ENCODE data around the gene TMEM117. TPM values are rescaled to one million over a fixed set of nuclear protein-coding genes. Genes with fewer than 3 reads are reported as not detected.
"Not testable (repeated sequence)": the region's sequence is repeated elsewhere in the genome, so short reads cannot be mapped to it uniquely, and the experiment has no call there.

Gene TMEM117
- total and polyA plus RNA-seq, 8 donors = 1.9 to 52.5 (median 8.0) TPM

DNA sequence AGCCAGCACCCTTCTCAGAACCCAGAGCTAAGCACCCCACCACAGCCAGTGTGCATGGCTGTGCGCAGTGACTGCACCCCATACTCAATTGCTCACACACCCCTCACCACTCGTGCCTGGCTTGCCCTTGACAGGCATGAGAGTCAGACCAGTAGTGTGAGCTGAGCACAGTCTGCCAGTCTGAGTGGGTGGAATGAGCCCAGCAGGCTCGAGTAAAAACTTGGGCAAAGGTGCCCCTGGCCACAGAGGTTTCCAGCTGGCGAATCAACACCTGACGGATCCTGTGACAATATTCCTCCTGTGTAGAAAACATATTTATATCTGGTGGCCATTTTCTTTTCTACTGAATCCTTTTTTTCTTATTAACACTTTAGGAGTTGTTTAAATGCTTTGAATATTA, 202.5 kb downstream of the TMEM117 start:
- DNase-seq = no peak
- H3K27ac ChIP-seq = no peak overlapping the region
- no peaks in the 10 kb centered on the region for H3K4me1 ChIP-seq
- H3K27me3 ChIP-seq = no peaks in the 10 kb centered on the region
- TF ChIP-seq CTCF (IDR thresholded peaks at IDR 0.05) (no peak), POLR2AphosphoS5 (IDR thresholded peaks at IDR 0.05) (no peak), EP300 (IDR thresholded peaks at IDR 0.05) (no peak), POLR2A (IDR thresholded peaks at IDR 0.05) (no peak)
- H3K36me3 ChIP-seq = no peaks in the 10 kb centered on the region
- no peak overlapping the region for H3K4me3 ChIP-seq
- 74 to 83% (median 79%) methylated on average over 3 to 5 of the region's 5 CpGs for WGBS, 5 donors
- H3K9me3 ChIP-seq = no peaks in the 10 kb centered on the region
- intact Hi-C loops (cut with DNase I; ENCODE audit: low total_unique reads) = no loop called here

DNA sequence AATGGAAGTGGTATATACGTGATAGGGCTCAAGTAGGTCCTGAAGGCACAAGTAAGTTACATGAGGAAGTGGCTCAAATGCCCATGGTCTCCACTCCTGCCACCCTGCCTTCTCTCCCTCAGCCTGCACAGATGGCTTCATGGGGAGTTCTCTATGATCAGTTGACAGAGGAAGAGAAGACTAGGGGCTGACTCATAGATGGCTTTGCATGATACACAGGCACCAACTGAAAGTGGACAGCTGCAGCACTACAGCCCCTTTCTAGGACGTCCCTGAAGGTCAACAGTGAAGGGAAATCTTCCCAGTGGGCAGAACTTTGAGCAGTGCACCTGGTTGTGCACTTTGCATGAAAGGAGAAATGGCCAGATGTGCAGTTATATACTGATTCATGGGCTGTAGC, 208.6 kb downstream of the TMEM117 start:
- H3K27me3 ChIP-seq; H3K9me3 ChIP-seq; DNase-seq; H3K4me3 ChIP-seq; H3K27ac ChIP-seq; intact Hi-C loops (cut with DNase I; ENCODE audit: low total_unique reads); H3K4me1 ChIP-seq; H3K36me3 ChIP-seq: not testable (repeated sequence)
- 65 to 88% (median 87%) methylated on average over 2 of the region's 2 CpGs for WGBS, 5 donors

DNA sequence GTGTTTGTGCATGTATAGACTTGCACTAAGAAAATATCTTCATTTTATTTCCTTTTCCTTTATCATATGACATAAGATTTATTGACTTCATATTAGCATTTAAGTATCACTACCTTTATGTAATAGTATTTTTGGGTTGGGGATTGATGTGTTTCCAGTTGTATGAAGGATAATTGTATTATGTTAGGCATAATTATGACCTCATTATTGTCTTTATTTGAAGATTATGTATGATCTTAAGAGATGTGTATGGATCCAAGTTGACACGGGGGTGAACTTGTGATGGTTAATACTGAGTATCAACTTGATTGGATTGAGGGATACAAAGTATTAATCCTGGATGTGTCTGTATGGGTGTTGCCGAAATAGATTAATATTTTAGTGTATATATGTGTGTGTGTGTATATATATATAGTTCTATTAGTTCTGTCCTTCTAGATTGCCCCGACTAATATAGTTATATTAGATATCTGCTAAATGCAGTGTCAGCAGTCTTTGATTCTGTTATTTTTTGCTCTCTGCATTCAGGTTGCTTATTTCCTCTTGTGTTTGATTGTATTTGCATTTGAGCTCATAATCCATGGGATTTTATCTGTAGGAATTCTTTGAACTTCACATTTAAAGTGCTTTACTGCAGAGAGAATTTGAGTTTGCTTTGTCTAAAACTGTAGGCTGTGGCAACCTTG, 211.0 kb downstream of the TMEM117 start:
- Histone ChIP-seq H3K4me3 (no peak overlapping the region), H3K36me3 (peaks cover 0 to 7% (median 0%) of the 10 kb centered on the region in 4 donors), H3K27me3 (no peaks in the 10 kb centered on the region), H3K27ac (no peak overlapping the region), H3K9me3 (no peaks in the 10 kb centered on the region), H3K4me1 (no peaks in the 10 kb centered on the region)
- TF ChIP-seq EP300 (IDR thresholded peaks at IDR 0.05) (no peak), POLR2A (IDR thresholded peaks at IDR 0.05) (no peak), CTCF (IDR thresholded peaks at IDR 0.05) (no peak), POLR2AphosphoS5 (IDR thresholded peaks at IDR 0.05) (no peak)
- no peak for DNase-seq
- 84 to 97% (median 95%) methylated on average over 3 of the region's 3 CpGs for WGBS, 5 donors
- intact Hi-C loops (cut with DNase I; ENCODE audit: low total_unique reads) = no loop called here

DNA sequence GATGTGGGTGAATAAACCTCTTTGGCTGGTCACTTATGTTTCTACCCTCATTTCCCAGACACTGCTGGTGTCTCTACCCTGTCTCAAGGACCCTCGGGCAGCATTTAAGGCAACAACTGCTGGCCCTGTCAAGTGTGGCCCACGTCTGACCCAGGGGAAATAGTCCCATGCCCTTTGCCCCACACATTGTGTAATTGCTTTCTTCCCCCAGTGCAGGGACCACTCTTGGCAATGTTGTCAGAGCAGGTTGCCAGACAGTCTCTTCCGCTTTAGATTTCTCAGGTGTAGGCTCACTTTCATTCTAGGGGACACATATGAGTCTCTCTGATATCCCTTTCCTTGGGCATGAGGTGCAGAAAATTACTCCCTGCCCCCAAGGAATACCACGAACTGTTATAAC, 216.7 kb downstream of the TMEM117 start:
- no peaks in the 10 kb centered on the region for H3K9me3 ChIP-seq
- DNase-seq = no peak
- 68 to 78% (median 74%) methylated on average over 4 of the region's 4 CpGs for WGBS, 5 donors
- no peaks in the 10 kb centered on the region for H3K36me3 ChIP-seq
- intact Hi-C loops (cut with DNase I; ENCODE audit: low total_unique reads) = no loop called here
- TF ChIP-seq POLR2AphosphoS5 (IDR thresholded peaks at IDR 0.05) (no peak), POLR2A (IDR thresholded peaks at IDR 0.05) (no peak), EP300 (IDR thresholded peaks at IDR 0.05) (no peak), CTCF (IDR thresholded peaks at IDR 0.05) (no peak)
- H3K4me3 ChIP-seq = no peak overlapping the region
- no peak overlapping the region for H3K27ac ChIP-seq
- no peaks in the 10 kb centered on the region for H3K27me3 ChIP-seq
- H3K4me1 ChIP-seq = peaks cover 0 to 23% (median 9%) of the 10 kb centered on the region in 4 donors

DNA sequence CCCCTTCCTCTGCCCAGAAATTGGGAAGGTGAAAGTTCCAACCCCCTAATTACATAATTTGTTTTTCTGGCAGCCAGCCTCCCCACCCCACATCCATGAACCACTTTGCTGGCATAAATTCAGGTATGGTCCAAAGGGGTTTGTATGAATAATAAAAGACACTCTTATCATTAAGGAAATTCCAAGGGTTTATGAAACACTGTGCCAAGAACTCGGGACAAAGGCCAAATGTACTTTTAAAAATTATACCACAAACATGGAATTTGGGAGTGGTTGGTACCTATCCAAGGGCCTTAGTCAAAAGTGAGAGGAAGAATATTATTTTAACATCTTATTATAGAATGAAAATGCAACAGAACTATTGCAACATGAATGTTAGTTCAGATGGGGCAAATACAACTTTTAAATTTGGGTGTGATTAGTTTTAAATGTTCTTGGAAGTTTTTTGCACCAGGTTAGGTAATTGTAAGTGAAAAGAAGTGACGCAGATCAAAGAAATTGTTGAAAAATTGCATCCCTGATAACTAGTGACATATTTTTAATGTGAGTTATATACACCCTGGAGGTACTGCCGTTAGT, 217.8 kb downstream of the TMEM117 start:
- Histone ChIP-seq H3K9me3 (no peaks in the 10 kb centered on the region), H3K4me1 (peaks cover 0 to 23% (median 9%) of the 10 kb centered on the region in 4 donors), H3K36me3 (no peaks in the 10 kb centered on the region), H3K27ac (no peak overlapping the region), H3K27me3 (no peaks in the 10 kb centered on the region), H3K4me3 (no peak overlapping the region)
- WGBS, 5 donors = 29 to 43% (median 41%) methylated on average over 3 of the region's 3 CpGs
- TF ChIP-seq EP300 (IDR thresholded peaks at IDR 0.05) = no peak
- no peak for TF ChIP-seq POLR2AphosphoS5 (IDR thresholded peaks at IDR 0.05)
- TF ChIP-seq CTCF (IDR thresholded peaks at IDR 0.05) = no peak
- no peak for TF ChIP-seq POLR2A (IDR thresholded peaks at IDR 0.05)
- peak in 1 of 2 donors; percentile 29 for DNase-seq
- intact Hi-C loops (cut with DNase I; ENCODE audit: low total_unique reads) = no loop called here

Measured in stomach (tissue), 9 donors.